Purkinje cell (primary cell): ENCODE measurements around the gene PARD3B. TPM values are rescaled to one million over a fixed set of nuclear protein-coding genes. Genes with fewer than 3 reads are reported as not detected.

Experiments
- polyA plus RNA-seq: library from polyadenylated mRNA; unstranded; fragments of >200 nt; fragmentation: Nextera tagmentation; gene quantifications from 2 replicates; pipeline ENCODE4 v1.2.1, GENCODE V29; 2014

The PARD3B gene, protein sequence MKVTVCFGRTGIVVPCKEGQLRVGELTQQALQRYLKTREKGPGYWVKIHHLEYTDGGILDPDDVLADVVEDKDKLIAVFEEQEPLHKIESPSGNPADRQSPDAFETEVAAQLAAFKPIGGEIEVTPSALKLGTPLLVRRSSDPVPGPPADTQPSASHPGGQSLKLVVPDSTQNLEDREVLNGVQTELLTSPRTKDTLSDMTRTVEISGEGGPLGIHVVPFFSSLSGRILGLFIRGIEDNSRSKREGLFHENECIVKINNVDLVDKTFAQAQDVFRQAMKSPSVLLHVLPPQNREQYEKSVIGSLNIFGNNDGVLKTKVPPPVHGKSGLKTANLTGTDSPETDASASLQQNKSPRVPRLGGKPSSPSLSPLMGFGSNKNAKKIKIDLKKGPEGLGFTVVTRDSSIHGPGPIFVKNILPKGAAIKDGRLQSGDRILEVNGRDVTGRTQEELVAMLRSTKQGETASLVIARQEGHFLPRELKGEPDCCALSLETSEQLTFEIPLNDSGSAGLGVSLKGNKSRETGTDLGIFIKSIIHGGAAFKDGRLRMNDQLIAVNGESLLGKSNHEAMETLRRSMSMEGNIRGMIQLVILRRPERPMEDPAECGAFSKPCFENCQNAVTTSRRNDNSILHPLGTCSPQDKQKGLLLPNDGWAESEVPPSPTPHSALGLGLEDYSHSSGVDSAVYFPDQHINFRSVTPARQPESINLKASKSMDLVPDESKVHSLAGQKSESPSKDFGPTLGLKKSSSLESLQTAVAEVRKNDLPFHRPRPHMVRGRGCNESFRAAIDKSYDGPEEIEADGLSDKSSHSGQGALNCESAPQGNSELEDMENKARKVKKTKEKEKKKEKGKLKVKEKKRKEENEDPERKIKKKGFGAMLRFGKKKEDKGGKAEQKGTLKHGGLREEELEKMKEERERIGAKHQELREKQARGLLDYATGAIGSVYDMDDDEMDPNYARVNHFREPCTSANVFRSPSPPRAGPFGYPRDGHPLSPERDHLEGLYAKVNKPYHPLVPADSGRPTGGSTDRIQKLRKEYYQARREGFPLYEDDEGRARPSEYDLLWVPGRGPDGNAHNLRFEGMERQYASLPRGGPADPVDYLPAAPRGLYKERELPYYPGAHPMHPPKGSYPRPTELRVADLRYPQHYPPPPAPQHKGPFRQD (N-terminal part only)
- 1.6 and 2.1 TPM in 2 replicates for polyA plus RNA-seq

DNA sequence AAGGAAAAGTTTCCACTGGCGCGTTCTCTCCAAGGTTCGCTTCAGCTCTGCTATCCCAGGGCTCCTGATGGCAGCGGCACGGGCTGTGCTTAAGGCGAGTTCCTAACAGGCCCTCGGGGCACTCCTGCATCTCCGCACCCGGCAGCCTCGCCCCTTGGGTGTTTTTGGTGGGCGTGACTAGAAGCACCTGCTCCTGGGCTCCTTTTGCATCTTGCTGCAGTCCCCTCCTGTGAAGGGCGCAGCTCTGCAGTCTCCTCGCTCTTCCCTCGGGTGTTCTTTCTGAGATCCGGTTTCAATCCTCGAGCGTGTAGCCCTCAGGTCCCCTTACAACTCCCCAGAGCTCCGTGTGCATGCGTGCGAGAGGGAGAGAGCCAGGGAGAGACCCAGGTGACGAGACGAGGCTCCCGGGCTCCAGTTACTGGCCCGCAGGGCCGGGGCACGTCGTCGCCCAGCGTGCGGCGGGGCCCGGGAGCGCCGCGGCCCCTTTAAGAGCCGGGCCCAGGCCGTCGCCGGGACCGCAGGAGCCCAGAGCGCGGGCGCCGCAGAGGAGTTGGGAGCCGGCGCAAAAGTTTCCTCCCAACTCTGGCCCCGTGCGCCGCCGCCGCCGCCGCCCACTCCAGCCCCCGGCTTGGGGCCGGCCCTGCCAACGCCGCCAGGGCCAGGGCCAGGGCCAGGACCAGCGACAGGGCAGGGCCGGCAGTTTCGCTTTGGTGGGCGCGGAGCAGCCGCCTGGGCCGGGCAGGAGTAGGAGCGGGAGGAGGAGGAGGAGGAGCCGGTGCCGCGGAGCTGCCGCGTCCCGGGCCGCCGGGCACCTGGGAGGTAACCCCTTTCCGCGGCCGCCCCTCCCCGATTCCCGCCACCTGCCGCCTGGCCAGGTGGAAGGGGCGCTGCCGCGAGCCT lies at the start of gene PARD3B:
PARD3B (plus strand) TSS at position 515 of the 900 bp plus-strand sequence. CDS start 525 bp downstream, outside the sequence.

